ENCODE results near the gene PUDP.
A peak's percentile ranks its signal among the peaks of the same experiment; 100 is the strongest.
"Not testable (repeated sequence)": the region's sequence is repeated elsewhere in the genome, so short reads cannot be mapped to it uniquely, and the experiment has no call there.

PUDP gene

DNA sequence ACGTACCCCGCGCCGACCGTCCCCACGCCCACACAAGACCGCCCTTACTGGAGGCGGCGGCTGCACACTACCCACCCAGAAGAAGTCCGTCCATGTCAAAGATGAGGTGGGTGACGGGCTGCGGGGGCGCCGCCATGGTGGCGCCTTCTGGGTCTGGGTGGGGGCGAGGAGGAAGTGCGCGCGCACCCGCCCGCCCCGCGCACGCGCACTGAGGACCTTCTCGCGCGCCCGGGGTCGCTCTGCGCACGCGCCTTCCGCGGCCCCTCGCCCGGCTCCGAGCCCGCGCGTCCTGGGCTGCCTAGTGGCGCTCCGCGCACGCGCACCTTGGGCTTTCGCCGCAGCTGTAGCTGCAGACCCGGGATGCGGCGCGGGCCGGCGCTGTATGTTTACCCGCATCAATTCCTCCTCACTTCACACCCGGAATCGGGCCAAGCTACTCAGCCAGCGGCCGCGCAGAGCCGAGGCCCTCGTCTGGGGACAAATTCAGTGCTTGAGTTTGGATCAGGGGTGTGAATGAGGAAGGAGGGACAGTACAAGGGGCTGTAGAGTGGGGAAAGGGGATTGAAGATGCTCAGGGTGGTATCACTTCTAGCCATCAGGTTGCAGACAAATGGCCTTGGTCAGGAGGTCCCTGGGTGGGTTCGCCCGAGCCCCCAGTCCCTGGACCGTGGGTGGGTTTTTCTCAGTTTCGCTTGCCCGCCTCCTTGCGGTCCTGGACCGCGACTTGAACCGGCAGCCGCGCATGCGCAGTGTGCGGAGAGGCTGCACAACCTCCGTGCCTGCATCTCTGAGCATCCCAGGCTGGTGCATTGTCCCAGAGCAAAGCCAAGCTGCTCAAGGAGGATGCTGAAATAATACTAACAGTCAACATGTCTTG lies at the start of gene PUDP:
Gene PUDP (minus strand): TSS at position 176 of the 877 bp plus-strand sequence. CDS start 40 bp downstream, at position 136.
- DNase-seq (ENCODE audit: low read depth in 2 of 3, low spot score in 2 of 3): peak; percentile 38 to 84 (median 62)

GRCh38 chrX:7194606-7195005 lies 46.7 kb upstream of the PUDP start:
- no peak for DNase-seq (ENCODE audit: low read depth in 2 of 3, low spot score in 2 of 3)

- no peak for DNase-seq (ENCODE audit: low read depth in 2 of 3, low spot score in 2 of 3)
These were observed 44.9 kb upstream of the PUDP start for GRCh38 chrX:7192871-7193270.

DNA sequence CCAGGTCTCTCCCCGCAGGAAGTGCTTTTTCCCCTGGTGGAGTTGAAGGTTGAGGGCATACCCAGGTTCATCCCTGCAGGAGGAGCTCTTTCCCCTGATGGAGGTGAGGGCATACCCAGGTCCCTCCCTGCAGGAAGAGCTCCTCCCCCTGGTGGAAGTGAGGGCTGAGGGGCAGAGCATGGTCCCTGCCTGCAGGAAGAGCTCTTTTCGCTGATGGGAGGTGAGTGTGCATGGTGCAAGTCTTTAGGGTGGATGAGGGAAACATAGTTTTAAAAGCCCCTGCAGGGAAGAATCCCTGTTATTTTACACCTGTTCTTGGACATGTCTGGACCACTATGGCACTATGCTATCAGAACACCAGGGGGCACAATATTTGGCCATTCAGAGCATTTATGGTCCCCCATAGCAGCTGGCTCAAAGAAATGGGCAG lies 43.7 kb upstream of the PUDP start:
- no peak for DNase-seq (ENCODE audit: low read depth in 2 of 3, low spot score in 2 of 3)

GRCh38 chrX:7190157-7190556 lies 42.2 kb upstream of the PUDP start:
- DNase-seq (ENCODE audit: low read depth in 2 of 3, low spot score in 2 of 3): no peak

DNA sequence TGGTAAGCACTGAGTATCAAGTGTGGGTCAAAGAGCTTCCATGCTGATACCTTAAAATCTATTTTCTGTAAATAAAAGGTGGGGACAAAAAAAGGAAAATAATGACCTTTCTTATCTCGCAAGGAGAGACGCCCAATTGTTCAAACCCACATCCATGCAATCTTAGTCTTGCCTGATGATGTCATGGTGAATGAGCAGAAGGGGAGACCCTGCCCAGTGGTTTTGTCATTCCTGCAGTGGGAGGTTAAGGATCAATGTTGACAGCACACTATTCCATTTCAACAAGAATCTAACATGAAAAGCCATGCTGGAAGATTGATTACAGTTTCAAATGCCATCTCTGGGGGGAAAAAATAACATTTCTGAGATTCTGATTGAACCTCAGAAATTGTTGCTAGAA lies 40.7 kb upstream of the PUDP start:
- DNase-seq (ENCODE audit: low read depth in 2 of 3, low spot score in 2 of 3): no peak

DNA sequence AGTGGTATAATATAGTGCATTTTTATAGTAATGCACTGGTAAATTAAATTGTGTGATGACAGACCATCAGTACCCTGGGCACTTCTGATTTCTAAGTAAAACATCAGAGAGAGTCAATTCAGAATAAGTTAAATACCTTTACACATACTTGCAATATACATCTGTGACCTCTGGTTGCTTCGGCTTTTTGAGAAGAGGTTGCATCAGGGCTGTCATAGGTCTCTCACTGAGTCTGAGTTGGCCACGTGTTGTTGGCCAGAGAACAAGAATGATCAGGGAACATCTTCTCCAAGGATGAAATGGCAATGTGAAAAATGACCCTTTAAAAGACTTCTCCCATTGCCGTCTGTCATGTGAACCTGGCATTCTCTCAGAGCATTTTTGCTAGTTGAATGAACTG lies 36.9 kb upstream of the PUDP start:
- DNase-seq (ENCODE audit: low read depth in 2 of 3, low spot score in 2 of 3): no peak

- DNase-seq (ENCODE audit: low read depth in 2 of 3, low spot score in 2 of 3): no peak
These were observed 31.5 kb upstream of the PUDP start for GRCh38 chrX:7179446-7179845.

DNA sequence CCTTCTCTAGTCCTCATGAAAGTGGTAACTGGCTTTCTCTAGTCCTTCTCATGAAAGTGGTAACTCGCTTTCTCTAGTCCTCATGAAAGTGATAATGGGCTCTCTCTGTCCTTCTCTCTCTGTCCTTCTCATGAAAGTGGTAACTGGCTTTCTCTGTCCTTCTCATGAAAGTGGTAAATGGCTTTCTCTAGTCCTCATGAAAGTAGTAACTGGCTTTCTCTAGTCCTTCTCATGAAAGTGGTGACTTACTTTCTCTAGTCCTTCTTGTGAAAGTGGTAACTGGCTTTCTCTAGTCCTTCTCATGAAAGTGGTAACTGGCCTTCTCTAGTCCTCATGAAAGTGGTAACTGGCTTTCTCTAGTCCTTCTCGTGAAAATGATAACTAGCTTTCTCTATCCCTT lies 30.9 kb upstream of the PUDP start:
- not testable (repeated sequence) for DNase-seq (ENCODE audit: low read depth in 2 of 3, low spot score in 2 of 3)

GRCh38 chrX:7170898-7171297 lies 22.9 kb upstream of the PUDP start:
- peak in 1 of 3 experiments; percentile 1 for DNase-seq (ENCODE audit: low read depth in 2 of 3, low spot score in 2 of 3)

- no peak for DNase-seq (ENCODE audit: low read depth in 2 of 3, low spot score in 2 of 3)
These were observed 21.7 kb upstream of the PUDP start for GRCh38 chrX:7169627-7170026.

- DNase-seq (ENCODE audit: low read depth in 2 of 3, low spot score in 2 of 3): no peak
These were observed 20.4 kb upstream of the PUDP start for GRCh38 chrX:7168371-7168770.

- no peak for DNase-seq (ENCODE audit: low read depth in 2 of 3, low spot score in 2 of 3)
These were observed 16.2 kb upstream of the PUDP start for GRCh38 chrX:7164174-7164573.

DNA sequence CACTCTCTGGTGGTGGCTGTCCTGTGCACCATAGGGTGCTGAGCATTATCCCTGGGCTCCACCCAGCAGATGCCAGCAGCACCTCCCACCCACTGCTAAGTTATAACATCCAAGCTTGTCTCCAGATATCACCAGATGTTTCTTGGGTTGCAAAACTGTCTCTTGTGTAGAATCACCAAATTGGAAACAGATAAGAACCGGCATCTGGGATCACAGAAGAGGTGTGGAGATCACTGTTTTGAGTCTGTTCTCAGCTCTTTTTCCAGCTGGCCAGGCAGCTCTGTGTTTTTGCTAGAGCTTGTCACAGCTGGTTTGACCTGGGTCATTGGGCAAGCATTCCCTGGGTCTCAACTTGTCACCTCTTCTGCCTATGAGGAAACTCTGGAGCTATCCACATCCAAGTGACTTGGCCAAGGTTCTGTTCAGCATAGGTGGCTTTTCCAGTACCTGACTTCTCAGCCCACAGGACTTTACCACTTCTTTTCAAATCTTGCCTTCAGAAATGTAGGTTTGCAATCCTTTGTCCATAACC lies 15.3 kb upstream of the PUDP start:
- no peak for DNase-seq (ENCODE audit: low read depth in 2 of 3, low spot score in 2 of 3)

DNA sequence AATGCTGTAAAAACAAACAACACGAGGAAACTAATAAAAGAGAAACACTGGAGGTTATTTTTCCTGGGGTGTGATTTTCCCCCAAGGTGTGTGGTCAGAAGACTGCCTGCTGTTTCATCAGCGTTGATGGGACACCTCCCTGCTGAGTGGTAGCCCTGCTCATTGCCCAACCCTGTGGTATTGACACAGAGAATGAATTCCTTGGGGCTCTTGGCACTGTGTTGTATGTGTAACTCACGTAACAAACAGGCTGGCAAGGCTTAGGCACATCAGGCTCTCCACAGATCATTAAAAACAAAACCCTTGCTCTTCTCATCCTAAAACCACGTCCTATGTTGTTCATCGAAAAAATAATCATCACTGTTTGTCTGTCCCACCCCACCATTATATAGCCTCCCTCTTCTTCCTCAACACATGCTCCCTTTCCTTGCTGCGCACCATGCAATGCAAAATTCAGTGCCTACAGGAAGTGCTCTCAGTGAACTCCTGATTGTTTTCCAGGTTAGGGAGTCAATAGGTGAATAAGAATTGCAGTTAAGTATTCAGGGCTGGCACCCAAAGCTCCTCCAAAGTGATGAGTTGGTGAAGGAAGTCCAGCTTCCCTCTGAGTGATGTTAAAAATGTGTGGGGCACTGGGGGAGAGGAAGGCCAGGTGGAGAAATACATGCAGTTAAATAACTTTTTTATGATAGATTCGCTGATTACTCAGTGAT lies 11.4 kb upstream of the PUDP start:
- DNase-seq (ENCODE audit: low read depth in 2 of 3, low spot score in 2 of 3): no peak

GRCh38 chrX:7158468-7158990 lies 10.6 kb upstream of the PUDP start:
- no peak for DNase-seq (ENCODE audit: low read depth in 2 of 3, low spot score in 2 of 3)

- no peak for DNase-seq (ENCODE audit: low read depth in 2 of 3, low spot score in 2 of 3)
These were observed 8.9 kb upstream of the PUDP start for GRCh38 chrX:7156879-7157278.

- DNase-seq (ENCODE audit: low read depth in 2 of 3, low spot score in 2 of 3): no peak
These were observed 7.2 kb upstream of the PUDP start for GRCh38 chrX:7155163-7155562.

- no peak for DNase-seq (ENCODE audit: low read depth in 2 of 3, low spot score in 2 of 3)
These were observed 6.2 kb upstream of the PUDP start for GRCh38 chrX:7154041-7154597.

GRCh38 chrX:7153231-7153630 lies 5.3 kb upstream of the PUDP start:
- DNase-seq (ENCODE audit: low read depth in 2 of 3, low spot score in 2 of 3): no peak

GRCh38 chrX:7149411-7149810 lies 1.5 kb upstream of the PUDP start:
- DNase-seq (ENCODE audit: low read depth in 2 of 3, low spot score in 2 of 3): no peak

Data from activated CD8-positive, alpha-beta memory T cell treated with anti-CD3 and anti-CD28 coated beads for 48 hours (primary cell).